Measurements from ENCODE around the gene TMEM269. TPM values are rescaled to one million over a fixed set of nuclear protein-coding genes. Genes with fewer than 3 reads are reported as not detected.
"Not testable (repeated sequence)": the region's sequence is repeated elsewhere in the genome, so short reads cannot be mapped to it uniquely, and the experiment has no call there.

TMEM269 gene
- total RNA-seq, 1 donor from 2014 or later, result 0.10 TPM

DNA sequence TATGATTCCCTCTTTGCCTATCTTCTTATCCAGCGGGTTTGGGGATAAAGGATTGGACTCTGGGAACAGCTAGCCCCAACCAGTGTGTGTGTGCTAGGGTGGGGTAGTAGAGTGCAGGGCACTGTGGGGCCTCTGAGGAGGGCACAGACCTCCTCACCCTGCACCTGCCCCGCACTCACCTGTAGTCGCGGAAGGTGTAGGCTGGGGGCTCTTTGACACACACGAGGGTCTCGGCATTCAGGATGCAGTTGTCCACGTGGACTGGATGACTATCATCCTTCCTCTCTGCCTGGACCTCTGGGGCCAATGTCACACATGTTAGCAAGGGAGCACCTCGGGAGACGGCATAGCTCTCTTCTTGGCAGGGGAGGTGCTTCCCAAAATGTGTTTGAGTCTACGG is 36.8 kb upstream of the TMEM269 start:
- DNase-seq, result no peak

DNA sequence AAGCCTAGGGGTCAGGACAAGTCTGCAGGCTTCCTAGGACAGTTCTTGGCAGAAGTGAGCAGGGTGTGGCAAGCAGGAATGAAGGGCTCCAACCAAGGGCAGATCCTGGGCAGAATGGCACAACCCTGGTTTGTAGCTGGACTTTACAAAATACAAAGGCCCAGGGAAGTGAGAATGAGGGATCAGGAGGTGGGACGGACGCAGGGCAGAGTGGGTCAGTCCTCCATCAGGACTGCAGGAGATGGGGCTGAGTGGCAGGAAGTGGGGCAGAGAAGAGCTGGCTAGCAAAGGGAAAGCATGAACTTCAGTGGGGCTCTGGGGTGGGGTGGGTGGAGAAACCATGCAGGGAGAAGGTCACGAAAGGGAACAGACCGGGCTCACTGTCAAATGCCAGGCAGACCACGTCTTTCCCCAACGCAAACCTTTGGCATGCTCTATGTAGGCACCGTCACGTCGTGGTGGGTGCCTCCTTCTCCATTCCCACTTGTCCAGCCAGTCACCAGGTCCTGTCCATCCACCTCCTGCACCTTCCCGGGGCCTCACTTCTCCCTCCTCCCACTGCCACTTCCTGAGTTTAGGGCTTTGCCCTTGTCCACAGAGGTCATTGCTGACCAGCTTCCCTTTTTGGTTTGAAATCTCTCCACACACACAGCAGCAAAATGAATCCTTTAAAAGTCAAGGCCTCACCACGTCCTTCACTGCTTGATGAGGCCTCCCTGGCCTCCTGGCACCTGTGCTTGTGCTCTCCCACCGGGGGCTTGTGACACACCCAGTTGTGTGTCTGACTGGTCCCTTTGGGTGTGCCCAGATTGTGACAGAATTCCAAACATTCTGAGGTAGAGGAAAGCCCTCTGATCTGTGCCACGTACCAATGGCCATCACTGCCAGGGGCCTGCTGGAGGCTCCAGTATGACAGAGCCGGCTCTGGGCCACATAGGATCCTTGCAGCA is 36.1 kb upstream of the TMEM269 start:
- DNase-seq, result no peak

DNA sequence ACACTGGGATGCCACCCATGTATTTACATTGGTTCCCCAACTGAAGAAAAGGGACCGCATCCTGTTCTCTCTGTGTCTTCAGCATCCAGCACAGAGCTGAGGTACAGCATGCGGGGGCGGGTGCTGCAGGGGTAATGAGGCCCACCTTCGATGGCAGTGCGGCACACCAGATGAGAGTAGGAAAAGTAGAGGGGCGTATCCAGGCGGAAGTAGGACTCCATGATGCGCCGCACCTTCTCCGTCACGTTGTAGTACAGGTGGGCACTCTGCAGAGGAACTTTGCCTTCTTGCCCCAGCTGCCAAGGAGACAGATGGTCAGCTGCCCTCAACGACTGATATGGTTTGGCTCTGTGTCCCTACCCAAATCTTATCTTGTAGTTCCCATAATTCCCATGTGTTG is 34.8 kb upstream of the TMEM269 start:
- DNase-seq, result no peak

DNA sequence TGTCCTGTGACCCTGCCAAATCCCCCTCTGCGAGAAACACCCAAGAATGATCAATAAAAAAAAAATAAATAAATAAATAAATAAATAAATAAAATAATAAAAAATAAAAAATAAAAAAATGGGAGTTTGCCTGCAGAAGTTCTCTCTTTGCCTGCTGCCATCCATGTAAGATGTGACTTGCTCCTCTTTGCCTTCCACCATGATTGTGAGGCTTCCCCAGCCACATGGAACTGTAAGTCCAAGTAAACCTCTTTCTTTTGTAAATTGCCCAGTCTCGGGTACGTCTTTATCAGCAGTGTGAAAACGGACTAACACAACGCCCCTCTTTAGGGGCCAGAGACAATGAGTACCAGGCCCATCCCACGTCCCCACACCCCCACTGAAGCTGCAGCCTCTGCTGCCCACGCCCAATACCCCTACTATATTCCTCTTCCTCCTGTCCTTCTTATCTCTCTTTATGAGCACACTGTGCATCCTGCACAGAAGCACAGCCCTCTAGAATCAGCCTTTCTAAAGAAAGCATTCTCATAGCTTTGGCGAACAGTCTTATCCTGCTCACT is 33.2 kb upstream of the TMEM269 start:
- not testable (repeated sequence) for DNase-seq

- DNase-seq, result no peak
Observed at GRCh38 chr1:42752284-42752683, 32.5 kb upstream of the TMEM269 start.

DNA sequence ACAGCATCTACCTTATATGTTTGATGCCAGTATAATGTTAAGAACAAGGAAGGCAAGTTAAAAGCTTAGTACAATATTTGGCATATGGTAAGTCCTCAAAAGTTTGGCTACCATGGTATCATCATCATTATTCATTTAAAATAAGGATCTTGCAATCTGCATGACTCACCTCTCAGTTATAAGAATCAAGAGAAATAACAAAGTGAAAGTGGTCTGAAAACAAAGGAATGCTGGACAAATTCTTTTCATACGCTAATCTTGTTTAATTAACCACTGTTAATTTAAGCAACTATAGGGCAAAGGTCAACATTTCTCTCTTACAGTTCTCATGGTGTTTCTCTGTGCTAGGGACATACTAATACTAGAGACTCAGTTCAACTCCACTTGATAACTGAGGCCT is 31.7 kb upstream of the TMEM269 start:
- no peak for DNase-seq

DNA sequence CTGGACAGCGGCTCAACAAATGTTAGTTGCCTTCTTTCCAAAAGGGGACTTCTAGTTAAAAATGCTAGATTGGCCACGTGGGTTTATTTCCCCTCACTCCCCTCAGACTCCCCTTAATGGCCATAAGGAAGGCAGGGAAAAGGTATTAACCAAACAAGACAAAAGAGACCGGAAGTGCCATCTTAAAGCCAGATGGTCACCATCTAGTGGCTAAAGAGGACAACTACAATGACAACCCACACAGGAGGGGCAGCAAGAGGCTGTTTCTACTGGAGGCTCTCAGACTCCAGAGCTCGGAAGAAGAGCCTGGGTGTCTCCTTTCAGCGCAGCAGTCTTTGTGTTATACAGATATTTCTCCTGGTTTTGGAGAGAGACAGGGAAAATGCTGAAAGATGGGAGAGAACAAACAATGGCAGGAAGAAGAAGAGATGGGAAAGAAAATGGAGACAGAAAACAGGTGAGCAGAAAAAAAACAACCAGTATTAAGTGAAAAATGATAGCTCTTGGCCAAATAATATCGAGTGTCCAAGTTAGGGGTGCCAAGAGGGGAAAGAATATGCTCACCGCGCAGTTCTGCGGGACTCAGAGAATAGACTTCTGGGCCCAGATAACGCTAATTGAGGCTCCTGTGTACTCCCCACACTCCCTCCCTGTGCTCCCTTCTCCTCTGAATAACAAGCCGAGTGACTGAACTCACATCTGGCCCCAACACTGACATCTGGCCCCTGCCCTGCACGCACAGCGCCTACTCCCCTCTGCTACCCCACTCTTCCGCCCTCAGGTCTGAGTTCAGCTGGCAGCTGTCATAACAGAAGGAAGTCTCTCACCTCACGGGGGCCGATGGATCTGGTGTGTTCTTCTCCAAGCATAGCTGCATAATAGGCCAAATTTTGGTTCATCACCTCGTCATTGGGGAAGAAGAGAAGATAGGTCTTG is 27.6 kb upstream of the TMEM269 start:
- no peak for DNase-seq

DNA sequence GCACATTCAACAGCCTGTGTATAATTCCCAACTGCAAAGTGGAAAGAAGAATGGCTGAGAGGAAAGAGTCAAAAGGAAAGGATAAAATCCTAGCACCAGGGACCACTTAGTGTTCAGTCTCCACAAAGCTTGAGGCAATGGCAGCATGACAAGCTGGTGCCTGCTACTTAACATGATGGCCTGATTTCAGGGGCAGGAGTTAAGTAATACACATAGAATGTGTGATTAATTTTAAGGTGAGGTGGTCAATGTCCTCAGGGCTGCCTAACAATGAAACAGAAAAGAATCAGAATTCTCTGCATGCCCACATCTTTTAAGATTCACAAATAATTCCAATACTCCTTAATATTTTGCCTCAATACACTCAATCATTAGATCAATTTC is 26.9 kb upstream of the TMEM269 start:
- no peak for DNase-seq

DNA sequence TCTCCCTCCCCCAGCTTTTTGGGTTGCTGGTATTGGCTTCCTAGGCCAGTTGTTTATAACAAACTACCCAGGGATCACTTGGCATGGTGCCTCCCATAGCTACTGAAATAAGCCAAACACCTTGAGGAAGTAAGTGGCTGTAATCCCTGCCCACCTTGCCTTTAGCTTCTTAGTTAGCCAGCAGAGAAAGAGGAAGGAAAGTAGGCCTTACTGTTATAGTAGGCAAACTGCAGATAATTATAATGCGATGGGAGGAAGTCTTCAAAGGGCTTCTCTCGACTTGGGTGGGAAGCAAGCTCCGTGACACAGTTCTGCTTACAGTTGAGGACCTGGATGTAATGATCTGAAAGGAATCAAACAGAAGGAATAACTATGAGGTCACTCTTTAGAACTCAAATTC is 26.1 kb upstream of the TMEM269 start:
- no peak for DNase-seq

DNA sequence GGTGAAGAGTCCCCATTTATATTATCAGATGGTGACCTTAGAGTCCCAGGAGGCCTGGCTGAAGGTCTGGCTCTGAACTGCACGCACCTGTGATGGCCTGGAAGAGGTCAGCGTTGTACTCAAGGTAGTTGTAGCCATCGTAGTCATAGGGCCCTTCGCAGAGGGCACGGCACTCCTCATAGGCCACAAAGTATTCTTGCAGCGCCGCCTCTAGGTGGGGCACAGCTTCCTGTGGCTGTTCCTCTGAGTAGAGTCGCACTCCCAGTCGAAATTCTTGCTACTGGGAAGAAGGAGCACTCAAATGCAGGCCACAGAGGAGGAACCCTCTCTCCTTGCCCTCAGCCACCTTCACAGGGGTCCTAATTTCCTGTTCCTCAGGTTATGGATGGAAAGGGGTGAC is 25.7 kb upstream of the TMEM269 start:
- no peak for DNase-seq

GRCh38 chr1:42761567-42761966 is 23.2 kb upstream of the TMEM269 start:
- DNase-seq, result no peak

GRCh38 chr1:42762269-42762668 is 22.5 kb upstream of the TMEM269 start:
- no peak for DNase-seq

- no peak for DNase-seq
Observed at GRCh38 chr1:42765269-42765668, 19.5 kb upstream of the TMEM269 start.

GRCh38 chr1:42765832-42766740 is 18.7 kb upstream of the TMEM269 start:
- DNase-seq, result peak; percentile 73

DNA sequence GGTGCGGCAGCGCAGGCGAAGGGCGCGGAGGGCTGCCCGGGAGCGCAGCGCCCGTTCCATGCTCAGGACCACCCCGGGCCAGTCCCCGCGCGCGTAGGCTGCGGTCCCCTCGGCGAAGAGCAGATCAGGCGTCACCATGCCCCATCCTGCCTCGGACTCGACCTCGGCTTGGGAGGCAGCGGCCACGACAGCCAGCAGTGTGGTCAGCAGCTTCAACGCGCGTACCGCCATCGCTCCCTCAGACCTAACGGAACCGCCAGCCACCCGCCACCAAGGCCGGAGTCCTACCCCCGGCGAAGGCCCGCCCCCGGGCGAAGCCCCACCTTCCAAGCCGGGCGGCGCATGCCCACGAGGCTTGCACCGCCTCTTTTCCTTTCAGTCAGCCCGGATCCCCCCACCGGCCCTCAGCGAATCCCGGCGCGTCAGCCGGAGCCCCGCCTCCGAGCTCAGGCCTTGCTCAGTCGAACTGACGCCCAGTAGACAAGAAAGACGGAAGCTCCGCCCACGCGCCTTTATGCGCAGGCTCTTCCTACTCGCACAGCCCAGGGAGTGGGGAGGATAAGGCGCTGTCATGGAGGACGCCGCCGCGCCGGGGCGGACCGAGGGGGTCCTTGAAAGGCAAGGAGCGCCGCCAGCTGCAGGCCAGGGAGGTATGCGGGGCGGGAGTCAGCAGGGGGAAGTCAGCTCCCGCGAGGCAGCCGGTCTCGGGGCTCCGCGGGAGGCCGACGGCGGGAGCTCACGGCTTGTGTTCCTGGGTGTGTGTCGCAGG is 17.9 kb upstream of the TMEM269 start, which contains the start of the genes C1orf50 and P3H1:
Gene C1orf50, plus strand, starts transcription at position 509 of the 769 bp plus-strand sequence. Its CDS starts 63 bp downstream, at position 572.
Gene P3H1, minus strand, starts transcription at position 288 of the 769 bp plus-strand sequence. Its CDS starts 57 bp downstream, at position 231.
- peak; percentile 99 for DNase-seq

DNA sequence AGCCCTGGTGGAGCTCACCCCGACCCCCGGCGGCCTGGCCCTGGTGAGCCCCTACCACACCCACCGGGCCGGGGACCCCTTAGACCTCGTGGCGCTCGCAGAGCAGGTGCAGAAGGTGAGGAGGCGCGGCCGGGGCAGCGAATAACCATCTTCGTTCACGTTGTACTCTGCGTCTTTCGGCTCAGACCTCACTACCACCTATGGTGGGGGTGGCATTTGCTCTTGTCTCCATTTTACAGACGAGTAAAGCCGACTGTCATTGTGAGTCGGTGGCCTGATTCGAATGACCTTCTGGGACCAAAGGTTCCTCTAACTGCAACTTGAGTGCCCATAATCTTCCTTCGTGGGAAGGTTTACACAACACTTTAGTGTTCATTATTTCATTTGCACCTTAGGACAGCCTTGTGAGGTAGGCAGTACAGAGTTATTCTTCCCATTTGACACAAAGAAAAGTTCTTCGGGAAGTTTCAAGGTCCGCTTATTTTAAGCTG is 17.2 kb upstream of the TMEM269 start:
- DNase-seq, result no peak

- no peak for DNase-seq
Observed at GRCh38 chr1:42768172-42768571, 16.6 kb upstream of the TMEM269 start.

GRCh38 chr1:42769811-42770210 is 15.0 kb upstream of the TMEM269 start:
- no peak for DNase-seq

- no peak for DNase-seq
Observed at GRCh38 chr1:42773420-42773819, 11.4 kb upstream of the TMEM269 start.

DNA sequence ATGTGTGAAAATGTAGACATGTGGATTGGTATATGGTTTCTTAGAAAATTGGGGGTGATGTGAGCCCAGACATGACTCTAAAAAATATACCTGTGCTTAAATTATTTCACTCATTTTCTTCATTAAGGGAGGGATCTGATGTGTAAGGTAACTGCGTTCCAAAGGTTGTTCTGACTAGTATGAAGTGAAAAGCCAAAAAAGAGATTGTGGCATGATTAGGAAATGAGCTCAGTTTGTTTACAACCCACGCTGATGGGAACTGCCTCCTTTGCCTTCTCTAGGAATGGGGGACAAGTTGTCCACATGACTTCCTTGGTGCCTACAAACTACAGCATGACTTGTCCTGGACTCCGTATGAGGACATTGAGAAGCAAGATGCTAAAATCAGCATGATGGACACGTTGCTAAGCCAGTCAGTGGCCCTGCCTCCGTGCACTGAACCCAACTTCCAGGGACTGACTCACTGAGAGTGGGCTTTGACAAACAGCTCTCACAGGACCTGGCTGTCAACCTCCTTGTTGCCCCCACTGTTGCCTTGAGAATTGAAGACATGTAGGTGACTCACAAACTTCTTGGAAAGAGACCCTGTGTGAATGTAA is 9.8 kb upstream of the TMEM269 start:
- no peak for DNase-seq
